CD4-positive, alpha-beta T cell treated with Interleukin-15 for 4 hours (primary cell): ENCODE data around the gene RPE65.
A peak's percentile ranks its signal among the peaks of the same experiment; 100 is the strongest.
"Not testable (repeated sequence)": the region's sequence is repeated elsewhere in the genome, so short reads cannot be mapped to it uniquely, and the experiment has no call there.

ENCODE experiments used
- DNase-seq: peaks from one replicate; pipeline ENCODE4 v3.0.0-alpha.2; 2020; ENCODE audit warnings: low spot score

The RPE65 gene

GRCh38 chr1:68453060-68453670 is 3.4 kb upstream of the RPE65 start:
- no peak for DNase-seq

GRCh38 chr1:68448365-68448764 is 1.4 kb downstream of the RPE65 start:
- DNase-seq = no peak

- no peak for DNase-seq
Measured at GRCh38 chr1:68445709-68446108, 4.0 kb downstream of the RPE65 start.

- DNase-seq = peak; percentile 20
Measured at GRCh38 chr1:68442822-68443556, 6.8 kb downstream of the RPE65 start.

- DNase-seq = no peak
Measured at GRCh38 chr1:68442006-68442405, 7.7 kb downstream of the RPE65 start.

GRCh38 chr1:68438310-68438709 is 11.4 kb downstream of the RPE65 start:
- no peak for DNase-seq

GRCh38 chr1:68433395-68433794 is 16.4 kb downstream of the RPE65 start:
- DNase-seq = no peak

GRCh38 chr1:68431076-68431475 is 18.7 kb downstream of the RPE65 start:
- DNase-seq = no peak

GRCh38 chr1:68429233-68429808 is 20.4 kb downstream of the RPE65 start:
- no peak for DNase-seq

GRCh38 chr1:68426594-68426993 is 23.2 kb downstream of the RPE65 start:
- no peak for DNase-seq

GRCh38 chr1:68421350-68421749 is 28.4 kb downstream of the RPE65 start:
- DNase-seq = no peak

- DNase-seq = no peak
Measured at GRCh38 chr1:68409426-68409825, 40.3 kb downstream of the RPE65 start.

GRCh38 chr1:68401506-68401905 is 48.2 kb downstream of the RPE65 start:
- no peak for DNase-seq

GRCh38 chr1:68395575-68395974 is 54.2 kb downstream of the RPE65 start:
- not testable (repeated sequence) for DNase-seq

- not testable (repeated sequence) for DNase-seq
Measured at GRCh38 chr1:68392474-68392873, 57.3 kb downstream of the RPE65 start.

- not testable (repeated sequence) for DNase-seq
Measured at GRCh38 chr1:68385798-68386524, 63.8 kb downstream of the RPE65 start.

- DNase-seq = no peak
Measured at GRCh38 chr1:68384872-68385411, 64.8 kb downstream of the RPE65 start.

GRCh38 chr1:68384321-68384813 is 65.4 kb downstream of the RPE65 start:
- no peak for DNase-seq

- no peak for DNase-seq
Measured at GRCh38 chr1:68383092-68383491, 66.7 kb downstream of the RPE65 start.

- no peak for DNase-seq
Measured at GRCh38 chr1:68379085-68379478, 70.7 kb downstream of the RPE65 start.
